Keratinocyte (primary cell): ENCODE measurements around the gene CHGA. TPM values are rescaled to one million over a fixed set of nuclear protein-coding genes. Genes with fewer than 3 reads are reported as not detected.

Experiments used
- DNase-seq: peaks from one replicate; pipeline ENCODE4 v3.0.0-alpha.2; 2011; ENCODE audit warnings: low read depth, missing footprints, low spot score
- FAIRE-seq: peaks from 2 replicates; lab custom pipeline; 2011; peaks lifted over from hg19 to GRCh38; lab: Jason Lieb, UNC
- H2AFZ ChIP-seq: 2 replicates; pipeline ENCODE4 v1.6.0; 2012; ENCODE audit warnings: low read length, control low read depth, inconsistent platforms; ENCODE audit not compliant: control insufficient read depth
- H3K27ac ChIP-seq: 2 replicates; pipeline ENCODE4 v1.5.1; 2011; ENCODE audit warnings: low read length; ENCODE audit not compliant: control insufficient read depth, insufficient read depth
- H3K27me3 ChIP-seq: 3 replicates; pipeline ENCODE4 v1.6.0; 2011; ENCODE audit warnings: low read length; ENCODE audit not compliant: control insufficient read depth, insufficient read depth; ENCODE audit errors: extremely low read depth
- H3K36me3 ChIP-seq, 2 experiments: 2 replicates in 1 of 2; 3 replicates in 1 of 2; pipeline ENCODE4 v1.5.1; 2011; ENCODE audit warnings: low read length in 2 of 2, mild to moderate bottlenecking in 1 of 2; ENCODE audit not compliant: control insufficient read depth in 2 of 2, insufficient read depth in 2 of 2; ENCODE audit errors: extremely low read depth in 1 of 2
- H3K4me1 ChIP-seq: 3 replicates; pipeline ENCODE4 v1.5.1; 2011; ENCODE audit warnings: low read length; ENCODE audit not compliant: control insufficient read depth, insufficient read depth; ENCODE audit errors: extremely low read depth
- H3K4me2 ChIP-seq: 3 replicates; pipeline ENCODE4 v1.6.0; 2011; ENCODE audit warnings: low read depth, low read length; ENCODE audit not compliant: control insufficient read depth, insufficient read depth; ENCODE audit errors: extremely low read depth
- H3K4me3 ChIP-seq, 3 experiments: fragments of 200-600 bp in 1 of 3; sonication (generic) in 1 of 3; 2 replicates in 2 of 3; 3 replicates in 1 of 3; pipeline ENCODE4 v1.5.1; 2011 to 2016; ENCODE audit warnings: low read length in 3 of 3, mild to moderate bottlenecking in 3 of 3, control low read depth in 2 of 3, inconsistent platforms in 1 of 3, low read depth in 1 of 3, mixed read lengths in 1 of 3, mixed run types in 1 of 3, moderate library complexity in 1 of 3; ENCODE audit not compliant: control insufficient read depth in 2 of 3, insufficient read depth in 2 of 3; ENCODE audit errors: extremely low read depth in 1 of 3
- H3K79me2 ChIP-seq: 2 replicates; pipeline ENCODE4 v1.6.0; 2012; ENCODE audit warnings: low read length; ENCODE audit not compliant: control insufficient read depth, insufficient read depth
- H3K9ac ChIP-seq: 3 replicates; pipeline ENCODE4 v1.6.0; 2011; ENCODE audit warnings: low read length; ENCODE audit not compliant: control insufficient read depth, insufficient read depth; ENCODE audit errors: extremely low read depth
- H3K9me1 ChIP-seq: 3 replicates; pipeline ENCODE4 v1.6.0; 2011; ENCODE audit warnings: low read length; ENCODE audit not compliant: control insufficient read depth, insufficient read depth; ENCODE audit errors: extremely low read depth
- H3K9me3 ChIP-seq: 2 replicates; pipeline ENCODE4 v1.5.1; 2012; ENCODE audit warnings: low read depth, low read length; ENCODE audit not compliant: control insufficient read depth
- H4K20me1 ChIP-seq: 3 replicates; pipeline ENCODE4 v1.6.0; 2011; ENCODE audit warnings: low read length; ENCODE audit not compliant: control insufficient read depth, insufficient read depth; ENCODE audit errors: extremely low read depth
- CTCF ChIP-seq, 3 experiments: IDR thresholded peaks in 1 of 3; conservative IDR thresholded peaks in 1 of 3; optimal IDR thresholded peaks in 1 of 3; 2 replicates in 2 of 3; 3 replicates in 1 of 3; pipeline versions ENCODE3 to v1.5.1; 2011; ENCODE audit warnings: low read length in 3 of 3, mild to moderate bottlenecking in 3 of 3, moderate library complexity in 2 of 3, control low read depth in 1 of 3, inconsistent platforms in 1 of 3; ENCODE audit not compliant: insufficient read depth in 2 of 3; ENCODE audit errors: extremely low read depth in 1 of 3
- EZH2 ChIP-seq: IDR thresholded peaks from one replicate; pipeline ENCODE4 v1.6.1; 2012; ENCODE audit warnings: inconsistent platforms, mild to moderate bottlenecking, low read length, moderate library complexity
- dilution Hi-C: fragments of 300-500 bp; cut with MboI; formaldehyde crosslinking; loops from one replicate; pipeline ENCODE4 v1.7.0; 2020; ENCODE audit warnings: low sequenced_read_pairs; ENCODE audit not compliant: extremely low pct_ligation_motif_present
- polyA plus RNA-seq, 5 experiments: library from polyadenylated mRNA; depleted of rRNA in 3 of 5; stranded (reverse) in 3 of 5; stranded (forward) in 1 of 5; unstranded in 1 of 5; fragments of >200 nt; gene quantifications; 1 replicate in 1 of 5; 2 replicates in 3 of 5; 3 replicates in 1 of 5; pipeline versions ENCODE4 v1.2.1 to v1.2.3, GENCODE V29; 2011 to 2012; ENCODE audit warnings: missing spikeins in 2 of 5, low read depth in 1 of 5, low replicate concordance in 1 of 5

Gene CHGA
- polyA plus RNA-seq, 1 donor (not counting 4 experiments of a cell fraction or from before 2014, with no cell fraction given) = 0.04 TPM

GRCh38 chr14:92955381-92955780, 32.4 kb downstream of the CHGA start:
- Histone ChIP-seq H3K36me3 (peaks cover 20 to 48% of the 10 kb centered on the region in 2 experiments), H3K79me2 (no peaks in the 10 kb centered on the region), H3K27ac (no peak overlapping the region), H3K27me3 (no peaks in the 10 kb centered on the region), H3K9me3 (no peaks in the 10 kb centered on the region), H2AFZ (no peak overlapping the region), H3K4me3 (no peak overlapping the region), H3K4me2 (no peak overlapping the region), H3K9me1 (no peaks in the 10 kb centered on the region), H3K9ac (no peak overlapping the region), H3K4me1 (peaks cover 6% of the 10 kb centered on the region), H4K20me1 (no peaks in the 10 kb centered on the region)
- no peak for FAIRE-seq
- dilution Hi-C loops = no loop called here
- TF ChIP-seq CTCF (optimal IDR thresholded peaks at IDR 0.05 in 1 of 3, IDR thresholded peaks at IDR 0.05 in 1 of 3, conservative IDR thresholded peaks at IDR 0.05 in 1 of 3; ENCODE audit: extremely low read depth in 1 of 3, insufficient read depth in 2 of 3, low read length in 3 of 3) (no peak), EZH2 (no peak)
- no peak for DNase-seq

- no peak overlapping the region for H3K4me2 ChIP-seq
- H3K9ac ChIP-seq = no peak overlapping the region
- peaks cover 21% of the 10 kb centered on the region for H3K4me1 ChIP-seq
- no peaks in the 10 kb centered on the region for H3K79me2 ChIP-seq
- peaks cover 17 to 50% of the 10 kb centered on the region in 2 experiments for H3K36me3 ChIP-seq
- H2AFZ ChIP-seq = no peak overlapping the region
- FAIRE-seq = no peak
- H3K4me3 ChIP-seq = no peak overlapping the region
- H3K27ac ChIP-seq = no peak overlapping the region
- dilution Hi-C loops = no loop called here
- TF ChIP-seq CTCF (optimal IDR thresholded peaks at IDR 0.05 in 1 of 3, IDR thresholded peaks at IDR 0.05 in 1 of 3, conservative IDR thresholded peaks at IDR 0.05 in 1 of 3; ENCODE audit: extremely low read depth in 1 of 3, insufficient read depth in 2 of 3, low read length in 3 of 3) (no peak), EZH2 (no peak)
- no peaks in the 10 kb centered on the region for H3K27me3 ChIP-seq
- H3K9me1 ChIP-seq = no peaks in the 10 kb centered on the region
- no peaks in the 10 kb centered on the region for H4K20me1 ChIP-seq
- H3K9me3 ChIP-seq = no peaks in the 10 kb centered on the region
- DNase-seq = no peak
Measured at GRCh38 chr14:92956961-92957360, 34.0 kb downstream of the CHGA start.
